Peyer's patch (tissue), 4 donors: ENCODE measurements around the gene PTPN6.

Experiments
- CTCF ChIP-seq, 6 experiments: fragments of 450-650 bp in 4 of 6; fragments of 200-600 bp in 2 of 6; sonication (generic) in 1 of 6; IDR thresholded peaks; one replicate each; pipeline ENCODE4 v1.5.1; 2017 to 2019; ENCODE audit warnings: antibody characterized with exemption in 6 of 6, mild to moderate bottlenecking in 3 of 6, moderate library complexity in 1 of 6
- POLR2A ChIP-seq, 2 donors: fragments of 450-650 bp; IDR thresholded peaks; one replicate each; pipeline ENCODE4 v1.5.1; 2017; ENCODE audit warnings: antibody characterized with exemption in 2 of 2, mild to moderate bottlenecking in 2 of 2, moderate library complexity in 2 of 2

DNA sequence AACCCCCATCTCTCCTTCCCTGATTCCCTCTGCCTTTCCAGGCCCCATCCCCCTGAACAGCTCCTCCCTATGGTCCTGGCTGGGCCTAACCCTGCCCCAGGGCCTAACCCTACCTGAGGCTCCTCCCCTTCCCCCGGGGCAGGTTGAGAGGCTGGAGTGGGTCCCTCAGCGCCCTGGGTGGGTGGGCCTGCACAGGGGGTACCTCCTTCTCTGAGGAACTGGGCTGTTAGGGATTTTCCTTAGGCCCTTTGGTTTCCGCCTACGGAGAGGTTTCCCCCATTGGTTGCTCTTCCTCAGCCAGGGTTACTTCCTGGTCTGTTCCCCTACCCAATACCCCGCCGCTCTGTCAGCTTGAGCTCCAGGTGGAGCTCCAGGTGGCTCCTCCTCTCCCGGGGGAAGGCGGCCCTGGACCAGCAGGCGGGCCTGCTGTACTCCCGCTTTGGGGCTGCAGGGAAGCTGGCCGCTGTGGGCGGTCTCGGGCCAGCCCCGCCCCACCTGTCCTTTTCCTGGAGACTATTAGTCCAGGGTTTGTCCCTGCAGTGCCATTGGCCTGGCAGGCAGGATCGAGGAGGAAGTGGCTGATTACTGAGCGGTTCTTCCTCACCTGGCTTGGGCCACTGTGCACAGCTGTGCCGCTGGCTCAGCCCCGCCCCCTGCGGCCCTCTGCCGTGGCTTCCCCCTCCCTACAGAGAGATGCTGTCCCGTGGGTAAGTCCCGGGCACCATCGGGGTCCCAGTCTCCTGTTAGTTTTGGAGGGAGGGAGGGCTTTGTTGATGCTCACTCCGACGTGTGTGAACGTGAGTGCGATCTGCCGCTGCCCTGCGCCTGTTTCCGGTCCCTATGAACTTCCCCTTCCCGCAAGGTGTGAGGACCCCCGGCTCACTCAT is 4.9 kb upstream of the PTPN6 start:
- TF ChIP-seq CTCF (IDR thresholded peaks at IDR 0.05) = peak in 3 of 6 experiments; percentile 39 to 46 (median 41)
- peak; percentile 88 to 97 for TF ChIP-seq POLR2A (IDR thresholded peaks at IDR 0.05)
